PC-9 (cell line): ENCODE results near the gene OXSR1. TPM values are rescaled to one million over a fixed set of nuclear protein-coding genes. Genes with fewer than 3 reads are reported as not detected.

ENCODE experiments used
- BruUV-seq: library from RNA; stranded (reverse); fragments of 400-500 nt; replicated peaks from 2 replicates; lab custom pipeline; 2021; lab: Mats Ljungman, UMichigan
- CTCF ChIA-PET: fragments of 300-600 bp; sonication (Branson Sonifier 250); formaldehyde crosslinking; loops from one replicate; lab custom pipeline; 2022; ENCODE audit warnings: antibody characterized with exemption; lab: Charles Lee
- POLR2A ChIA-PET: fragments of 300-600 bp; sonication (Branson Sonifier 250); formaldehyde crosslinking; loops from one replicate; lab custom pipeline; 2022; ENCODE audit warnings: antibody characterized with exemption; ENCODE audit not compliant: unreplicated experiment; lab: Charles Lee
- DNase-seq, 2 experiments: peaks; one replicate each; pipeline versions ENCODE4 v3.0.0 to v3.0.0-alpha.2; 2015 to 2022; ENCODE audit warnings: mixed read lengths in 1 of 2
- H2AFZ ChIP-seq: fragments of 200-600 bp; sonication (generic); 2 replicates; pipeline ENCODE4 v1.8.1; 2017; ENCODE audit warnings: antibody characterized with exemption
- H3F3A ChIP-seq: fragments of 200-600 bp; sonication (generic); 2 replicates; pipeline ENCODE4 v1.8.1; 2017; ENCODE audit warnings: antibody characterized with exemption, mild to moderate bottlenecking, low read depth; ENCODE audit not compliant: insufficient read depth
- H3K27ac ChIP-seq: fragments of 200-600 bp; sonication (generic); 2 replicates; pipeline ENCODE4 v1.6.1; 2016; ENCODE audit warnings: mixed run types
- H3K27me3 ChIP-seq: fragments of 200-600 bp; sonication (generic); 2 replicates; pipeline ENCODE4 v1.6.1; 2016; ENCODE audit warnings: low read depth, mixed run types; ENCODE audit not compliant: insufficient read depth
- H3K36me3 ChIP-seq: fragments of 200-600 bp; sonication (generic); 2 replicates; pipeline ENCODE4 v1.6.1; 2016; ENCODE audit warnings: low read depth, mixed run types
- H3K4me1 ChIP-seq: fragments of 200-600 bp; sonication (generic); replicated peaks from 2 replicates; pipeline ENCODE4 v1.6.1; 2016; ENCODE audit warnings: mixed run types; ENCODE audit not compliant: insufficient read depth
- H3K4me2 ChIP-seq: fragments of 200-600 bp; sonication (generic); 2 replicates; pipeline ENCODE4 v1.6.1; 2017; ENCODE audit warnings: mixed run types
- H3K4me3 ChIP-seq: fragments of 200-600 bp; sonication (generic); 2 replicates; pipeline ENCODE4 v1.6.1; 2016; ENCODE audit warnings: mixed run types
- H3K79me2 ChIP-seq: fragments of 200-600 bp; sonication (generic); 2 replicates; pipeline ENCODE4 v1.6.1; 2017; ENCODE audit warnings: low read depth, mixed run types
- H3K9me2 ChIP-seq: fragments of 200-600 bp; sonication (generic); 2 replicates; pipeline ENCODE4 v1.8.1; 2017; ENCODE audit warnings: mild to moderate bottlenecking; ENCODE audit not compliant: insufficient read depth
- H3K9me3 ChIP-seq: fragments of 200-600 bp; sonication (generic); 2 replicates; pipeline ENCODE4 v1.8.1; 2016; ENCODE audit warnings: low read depth; ENCODE audit not compliant: insufficient read depth
- H4K20me1 ChIP-seq: fragments of 200-600 bp; sonication (generic); 2 replicates; pipeline ENCODE4 v1.8.1; 2017; ENCODE audit not compliant: insufficient read depth
- EZH2 ChIP-seq: fragments of 200-600 bp; sonication (generic); IDR thresholded peaks from 2 replicates; pipeline ENCODE4 v1.8.0; 2017; ENCODE audit warnings: antibody characterized with exemption, low read depth
- intact Hi-C: fragments of 100-400 bp; cut with micrococcal nuclease; formaldehyde crosslinking; loops from one replicate; pipeline ENCODE4 v1.10.0; 2022; ENCODE audit not compliant: unreplicated experiment
- total RNA-seq: library from RNA; stranded (reverse); gene quantifications from 2 replicates; pipeline ENCODE4 v1.2.3, GENCODE V29; 2021
- TF ChIP-seq, protein P1 (sequence below): fragments of 200-600 bp; sonication (generic); conservative IDR thresholded peaks from 2 replicates; pipeline ENCODE4 v1.6.1; 2017; ENCODE audit warnings: mixed run types, antibody characterized with exemption, mild to moderate bottlenecking, moderate library complexity

Gene OXSR1
- total RNA-seq, 1 experiment from 2014 or later, result 54.3 TPM

DNA sequence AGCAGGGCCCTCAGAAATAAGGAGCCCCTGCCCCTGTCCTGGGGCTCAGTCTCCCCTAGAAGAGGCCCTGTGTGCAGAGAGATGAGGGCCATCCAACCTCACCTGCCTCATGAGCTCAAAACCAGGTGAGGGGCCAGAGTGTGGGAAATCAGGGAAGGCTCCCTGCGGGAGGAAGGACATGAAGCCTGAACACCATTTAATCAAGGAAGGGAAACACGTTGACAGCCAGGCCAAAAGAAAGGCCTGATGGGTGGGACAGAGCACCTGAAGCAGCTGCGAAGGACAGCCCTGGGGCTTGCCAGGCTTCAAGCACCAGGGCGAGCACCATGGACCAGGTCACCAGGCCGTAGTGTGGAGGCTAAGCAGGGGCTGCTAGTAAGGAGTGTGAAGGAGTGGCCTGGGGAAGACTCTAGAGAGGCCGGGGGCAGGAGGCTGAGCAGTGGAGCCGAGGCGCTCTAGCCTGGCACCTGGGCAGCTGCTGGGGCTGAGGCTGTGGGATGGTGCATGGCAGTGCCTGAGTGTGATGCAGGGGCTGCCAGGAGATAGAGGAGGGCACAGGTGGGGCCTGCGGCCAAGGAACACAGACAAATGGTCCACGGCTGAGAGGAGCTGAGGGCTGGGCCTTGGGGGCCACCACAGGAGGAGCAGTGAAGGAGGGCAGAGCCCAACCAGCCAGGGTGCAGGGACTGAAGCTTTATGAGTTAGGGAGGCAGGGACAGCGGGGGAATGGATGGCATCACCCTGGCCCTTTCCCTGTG is 44.5 kb upstream of the OXSR1 start:
- DNase-seq, result no peak
- H3K27ac ChIP-seq, result no peak overlapping the region
- intact Hi-C loops, result no loop called here
- H3K4me1 ChIP-seq, result no peaks in the 10 kb centered on the region
- ChIA-PET CTCF (interaction anchor here (0.6 kb wide), 1 partner anchor 239 kb away, joined by 12 read pairs; no protein-coding TSS in a partner anchor), POLR2A (no interaction called here)
- no TSS peak for BruUV-seq
- H4K20me1 ChIP-seq, result no peaks in the 10 kb centered on the region
- H3K9me3 ChIP-seq, result no peaks in the 10 kb centered on the region
- no peaks in the 10 kb centered on the region for H3K79me2 ChIP-seq
- no peak for TF ChIP-seq EZH2
- TF ChIP-seq, protein P1, sequence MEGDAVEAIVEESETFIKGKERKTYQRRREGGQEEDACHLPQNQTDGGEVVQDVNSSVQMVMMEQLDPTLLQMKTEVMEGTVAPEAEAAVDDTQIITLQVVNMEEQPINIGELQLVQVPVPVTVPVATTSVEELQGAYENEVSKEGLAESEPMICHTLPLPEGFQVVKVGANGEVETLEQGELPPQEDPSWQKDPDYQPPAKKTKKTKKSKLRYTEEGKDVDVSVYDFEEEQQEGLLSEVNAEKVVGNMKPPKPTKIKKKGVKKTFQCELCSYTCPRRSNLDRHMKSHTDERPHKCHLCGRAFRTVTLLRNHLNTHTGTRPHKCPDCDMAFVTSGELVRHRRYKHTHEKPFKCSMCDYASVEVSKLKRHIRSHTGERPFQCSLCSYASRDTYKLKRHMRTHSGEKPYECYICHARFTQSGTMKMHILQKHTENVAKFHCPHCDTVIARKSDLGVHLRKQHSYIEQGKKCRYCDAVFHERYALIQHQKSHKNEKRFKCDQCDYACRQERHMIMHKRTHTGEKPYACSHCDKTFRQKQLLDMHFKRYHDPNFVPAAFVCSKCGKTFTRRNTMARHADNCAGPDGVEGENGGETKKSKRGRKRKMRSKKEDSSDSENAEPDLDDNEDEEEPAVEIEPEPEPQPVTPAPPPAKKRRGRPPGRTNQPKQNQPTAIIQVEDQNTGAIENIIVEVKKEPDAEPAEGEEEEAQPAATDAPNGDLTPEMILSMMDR, result no peak
- H3K27me3 ChIP-seq, result no peaks in the 10 kb centered on the region
- no peak overlapping the region for H3K4me2 ChIP-seq
- no peaks in the 10 kb centered on the region for H3K9me2 ChIP-seq
- H3K36me3 ChIP-seq, result no peaks in the 10 kb centered on the region
- no peak overlapping the region for H3K4me3 ChIP-seq
- H3F3A ChIP-seq, result no peaks in the 10 kb centered on the region
- H2AFZ ChIP-seq, result no peak overlapping the region

DNA sequence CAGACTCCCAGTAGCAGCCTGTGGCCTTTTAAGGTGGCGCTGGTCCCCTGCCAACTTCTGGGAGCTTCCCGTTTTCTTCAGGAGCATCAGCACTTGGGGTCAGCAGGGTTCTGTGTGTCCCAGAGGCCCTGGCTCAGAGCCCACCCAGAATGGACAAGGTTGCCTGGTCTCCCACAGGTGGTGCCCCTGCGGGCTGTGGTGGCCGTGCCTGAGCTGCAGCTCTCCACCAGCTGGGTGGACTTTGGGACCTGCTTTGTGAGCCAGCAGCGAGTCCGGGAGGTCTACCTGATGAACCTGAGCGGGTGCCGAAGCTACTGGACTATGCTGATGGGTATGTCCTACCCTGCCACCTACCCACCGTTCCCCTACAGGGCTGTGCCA is 43.9 kb upstream of the OXSR1 start:
- H3K27me3 ChIP-seq, result no peaks in the 10 kb centered on the region
- H3K4me3 ChIP-seq, result no peak overlapping the region
- no peaks in the 10 kb centered on the region for H3K4me1 ChIP-seq
- POLR2A ChIA-PET, result no interaction called here
- H3K9me3 ChIP-seq, result no peaks in the 10 kb centered on the region
- no peaks in the 10 kb centered on the region for H4K20me1 ChIP-seq
- no peak for DNase-seq
- intact Hi-C loops, result no loop called here
- H3K36me3 ChIP-seq, result no peaks in the 10 kb centered on the region
- CTCF ChIA-PET, result no interaction called here
- BruUV-seq, result no TSS peak
- no peaks in the 10 kb centered on the region for H3F3A ChIP-seq
- no peak for TF ChIP-seq EZH2
- TF ChIP-seq, protein P1, result no peak
- H3K79me2 ChIP-seq, result no peaks in the 10 kb centered on the region
- no peak overlapping the region for H3K27ac ChIP-seq
- no peak overlapping the region for H2AFZ ChIP-seq
- H3K4me2 ChIP-seq, result no peak overlapping the region
- H3K9me2 ChIP-seq, result no peaks in the 10 kb centered on the region

DNA sequence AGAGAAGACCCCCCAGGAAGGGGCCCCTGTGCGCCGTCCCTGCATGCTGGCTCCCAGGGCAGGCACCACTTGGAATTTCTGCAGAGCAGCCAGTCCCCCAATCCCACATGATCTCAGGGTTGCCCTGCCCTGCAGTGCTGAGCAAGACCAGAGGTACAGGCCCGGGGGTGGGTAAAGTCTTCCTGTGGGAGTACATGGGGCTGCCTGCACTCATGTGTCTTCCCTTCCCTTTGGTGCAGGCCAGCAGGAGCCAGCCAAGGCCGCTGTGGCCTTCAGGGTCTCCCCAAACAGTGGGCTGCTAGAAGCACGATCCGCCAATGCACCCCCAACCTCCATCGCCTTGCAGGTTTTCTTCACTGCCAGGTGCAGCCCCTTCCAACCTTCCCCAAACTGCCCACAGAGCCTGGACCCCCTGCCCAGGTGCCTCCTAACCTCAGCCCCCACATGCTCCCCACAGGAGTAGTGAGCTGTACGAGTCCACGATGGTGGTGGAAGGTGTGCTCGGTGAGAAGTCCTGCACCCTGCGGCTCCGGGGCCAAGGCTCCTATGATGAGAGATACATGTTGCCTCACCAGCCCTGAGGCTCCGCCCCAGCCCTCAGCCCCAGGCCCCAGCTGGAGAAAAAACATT is 43.4 kb upstream of the OXSR1 start:
- TF ChIP-seq, protein P1, result no peak
- TF ChIP-seq EZH2, result no peak
- Histone ChIP-seq H3K27me3 (no peaks in the 10 kb centered on the region), H4K20me1 (no peaks in the 10 kb centered on the region), H2AFZ (no peak overlapping the region), H3F3A (no peaks in the 10 kb centered on the region), H3K9me2 (no peaks in the 10 kb centered on the region), H3K79me2 (no peaks in the 10 kb centered on the region), H3K9me3 (no peaks in the 10 kb centered on the region), H3K27ac (no peak overlapping the region), H3K4me3 (no peak overlapping the region), H3K36me3 (no peaks in the 10 kb centered on the region), H3K4me2 (no peak overlapping the region), H3K4me1 (no peaks in the 10 kb centered on the region)
- no peak for DNase-seq
- intact Hi-C loops, result no loop called here
- POLR2A ChIA-PET, result no interaction called here
- CTCF ChIA-PET, result no interaction called here
- BruUV-seq, result no TSS peak
